Hematopoietic multipotent progenitor cell treated with erythropoietin and hydrocortisone succinate and interleukin-3 and kit ligand, for 4 days (in vitro differentiated cells): ENCODE data around the gene SLC5A12.

Experiments used
- DNase-seq: peaks from one replicate; pipeline ENCODE4 v3.0.0-alpha.2; 2015

SLC5A12 gene, protein sequence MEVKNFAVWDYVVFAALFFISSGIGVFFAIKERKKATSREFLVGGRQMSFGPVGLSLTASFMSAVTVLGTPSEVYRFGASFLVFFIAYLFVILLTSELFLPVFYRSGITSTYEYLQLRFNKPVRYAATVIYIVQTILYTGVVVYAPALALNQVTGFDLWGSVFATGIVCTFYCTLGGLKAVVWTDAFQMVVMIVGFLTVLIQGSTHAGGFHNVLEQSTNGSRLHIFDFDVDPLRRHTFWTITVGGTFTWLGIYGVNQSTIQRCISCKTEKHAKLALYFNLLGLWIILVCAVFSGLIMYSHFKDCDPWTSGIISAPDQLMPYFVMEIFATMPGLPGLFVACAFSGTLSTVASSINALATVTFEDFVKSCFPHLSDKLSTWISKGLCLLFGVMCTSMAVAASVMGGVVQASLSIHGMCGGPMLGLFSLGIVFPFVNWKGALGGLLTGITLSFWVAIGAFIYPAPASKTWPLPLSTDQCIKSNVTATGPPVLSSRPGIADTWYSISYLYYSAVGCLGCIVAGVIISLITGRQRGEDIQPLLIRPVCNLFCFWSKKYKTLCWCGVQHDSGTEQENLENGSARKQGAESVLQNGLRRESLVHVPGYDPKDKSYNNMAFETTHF

DNA sequence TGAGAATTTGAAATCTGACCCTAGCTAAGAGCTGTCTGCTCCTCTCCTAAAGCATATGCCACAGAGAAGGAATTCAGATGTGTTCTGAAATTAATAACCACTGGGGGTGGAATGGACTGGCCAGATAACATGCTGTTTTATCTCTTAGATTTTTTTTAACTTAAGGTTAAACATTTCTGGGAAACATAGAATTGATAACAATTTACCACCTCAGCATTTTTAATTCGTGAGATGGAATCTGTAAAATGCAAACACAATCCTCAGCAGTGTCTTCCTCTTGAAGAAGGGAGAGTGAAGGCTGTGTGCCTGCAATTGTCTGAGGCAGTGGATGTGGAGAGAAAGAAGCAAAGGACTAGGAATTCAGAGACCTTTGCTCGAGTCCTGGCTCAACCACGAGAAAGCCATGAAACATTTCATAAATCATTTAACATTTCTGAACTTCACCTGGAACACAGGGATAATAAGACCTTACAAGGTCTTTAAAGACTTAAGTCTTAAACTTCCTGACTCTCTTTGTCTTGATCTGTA is at the start of gene SLC5A12:
SLC5A12 (minus strand) TSS at position 113 of the 528 bp plus-strand sequence. CDS start 346 bp downstream, outside the sequence.
- no peak for DNase-seq

DNA sequence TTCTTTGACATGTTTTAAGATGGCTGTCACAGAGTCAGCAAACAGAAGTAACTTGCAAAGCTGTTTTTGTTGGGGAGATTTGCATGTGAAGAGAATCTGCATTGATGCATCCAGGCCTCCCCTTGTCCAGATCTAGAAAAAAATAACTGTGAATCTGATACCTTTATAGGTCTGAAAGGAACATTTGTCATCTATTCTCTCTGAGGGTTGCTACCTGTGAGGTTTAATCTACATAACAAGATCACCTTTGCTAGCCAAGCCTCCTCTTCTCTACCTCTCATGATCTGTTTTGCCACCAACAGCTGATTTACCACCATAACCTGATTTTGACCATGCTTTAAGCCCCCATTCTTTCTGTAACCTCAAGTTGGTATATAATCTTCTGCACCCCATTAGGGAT is 47.2 kb upstream of the SLC5A12 start:
- DNase-seq: no peak

DNA sequence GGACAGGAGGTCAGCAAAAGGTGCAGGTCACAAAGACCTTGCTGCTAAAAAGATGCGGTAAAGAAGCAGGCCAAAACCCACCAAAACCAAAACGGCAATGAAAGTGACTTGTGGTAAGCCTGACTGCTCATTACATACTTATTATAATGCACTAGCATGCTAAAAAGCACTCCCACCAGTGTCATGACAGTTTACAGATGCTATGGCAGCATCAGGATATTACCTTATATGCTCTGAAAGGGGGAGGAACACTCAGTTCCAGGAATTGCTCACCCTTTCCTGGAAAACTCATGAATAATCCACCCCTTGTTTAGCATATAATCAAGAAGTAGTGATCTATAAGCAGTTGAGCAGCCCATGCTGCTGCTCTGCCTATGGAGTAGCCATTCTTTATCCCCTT is 45.2 kb upstream of the SLC5A12 start:
- DNase-seq: no peak

DNA sequence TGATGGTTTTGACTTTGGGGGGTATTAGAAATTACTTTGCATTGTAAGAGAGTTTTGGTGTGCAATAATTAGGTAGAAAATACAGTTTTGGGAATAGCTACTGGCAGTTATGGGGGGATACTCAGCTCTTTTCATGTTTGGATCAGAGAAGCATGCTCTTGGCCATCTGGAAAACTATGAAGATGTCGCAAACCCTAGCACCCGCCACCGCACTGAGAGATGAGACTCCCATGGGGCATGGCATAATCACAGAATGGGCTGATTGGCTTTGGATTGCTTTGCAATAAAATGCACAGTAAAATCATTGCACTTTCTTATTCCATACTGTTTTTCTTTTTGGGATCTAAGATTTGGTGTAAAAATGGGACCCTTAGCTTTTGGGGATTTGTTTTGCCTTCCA is 43.5 kb upstream of the SLC5A12 start:
- DNase-seq: no peak

DNA sequence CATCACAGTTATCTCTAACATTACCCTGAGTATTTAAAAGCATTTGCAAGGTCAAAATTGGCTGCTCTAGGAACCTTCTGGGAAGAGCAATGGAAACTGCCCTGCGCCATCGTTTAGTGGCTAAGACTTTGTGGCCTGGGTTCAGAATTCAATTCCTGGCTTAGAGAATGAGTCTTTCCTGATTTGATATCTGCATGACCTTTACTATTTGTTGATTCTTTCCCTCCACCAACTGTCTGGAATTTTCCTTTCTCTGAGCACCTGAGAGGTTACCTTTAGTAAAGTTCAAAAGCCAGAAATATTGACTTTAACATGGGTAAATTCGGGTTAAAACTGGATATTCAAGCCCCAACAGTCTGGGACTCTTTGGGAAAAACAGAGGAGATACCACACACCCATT is 43.0 kb upstream of the SLC5A12 start:
- DNase-seq: no peak

DNA sequence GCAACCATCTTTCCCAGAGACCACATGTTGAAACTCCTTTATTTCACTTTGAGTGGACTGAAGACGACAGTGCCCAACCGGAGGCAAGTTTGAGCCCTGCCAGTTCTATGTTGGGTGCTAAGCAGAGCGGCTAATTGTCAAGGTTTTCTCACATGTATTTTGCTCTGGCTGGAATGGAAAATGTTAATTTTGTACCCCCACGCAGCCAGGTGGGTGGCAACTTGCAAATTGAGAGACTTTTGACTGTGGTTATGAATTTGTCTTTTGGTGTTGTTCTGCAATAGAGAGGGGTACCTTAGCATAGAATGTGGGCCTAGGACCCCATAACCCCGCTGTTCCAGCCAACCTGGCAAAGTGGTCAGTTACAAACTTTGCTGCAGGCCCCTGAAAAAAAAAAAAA is 42.5 kb upstream of the SLC5A12 start:
- no peak for DNase-seq

DNA sequence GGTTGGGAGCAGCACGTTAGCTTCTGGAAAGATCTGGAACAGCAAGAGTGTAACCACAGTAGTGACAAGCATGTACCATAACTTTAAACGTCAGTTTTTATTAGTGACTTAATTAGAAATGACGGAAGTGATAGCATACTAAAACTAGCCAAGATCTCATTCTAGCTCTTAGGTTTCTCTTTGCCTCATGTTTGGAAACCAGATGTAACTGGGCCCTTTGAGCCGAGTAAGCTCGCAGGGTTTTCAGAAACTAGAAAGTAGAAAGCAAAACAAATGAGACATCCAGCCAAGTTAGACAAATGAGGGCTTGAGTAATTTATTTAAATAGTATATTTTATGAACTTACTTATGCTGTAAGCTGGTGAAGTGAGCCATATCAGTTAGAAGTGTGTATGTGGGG is 40.2 kb upstream of the SLC5A12 start:
- DNase-seq: no peak

DNA sequence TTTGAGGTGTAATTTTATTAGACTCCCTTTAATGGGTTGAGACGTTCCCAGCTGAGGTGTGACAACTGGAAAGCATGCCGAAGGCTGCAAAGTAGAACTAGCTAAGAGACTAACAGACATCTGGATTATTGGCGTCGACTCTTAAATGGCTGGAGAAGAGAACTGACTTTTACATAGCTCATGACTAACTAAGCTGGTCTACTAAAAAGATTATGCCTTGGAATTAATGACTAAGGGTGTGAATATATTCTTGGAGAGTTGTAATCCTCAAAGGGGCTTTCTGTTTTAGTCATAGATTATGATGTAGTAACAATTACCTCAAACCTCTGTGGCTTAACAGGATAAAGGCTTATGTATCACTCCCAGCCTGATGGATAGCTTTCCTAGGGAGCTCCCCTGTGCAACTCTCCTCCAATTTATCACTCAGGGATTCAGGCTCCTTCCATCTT is 39.5 kb upstream of the SLC5A12 start:
- no peak for DNase-seq

DNA sequence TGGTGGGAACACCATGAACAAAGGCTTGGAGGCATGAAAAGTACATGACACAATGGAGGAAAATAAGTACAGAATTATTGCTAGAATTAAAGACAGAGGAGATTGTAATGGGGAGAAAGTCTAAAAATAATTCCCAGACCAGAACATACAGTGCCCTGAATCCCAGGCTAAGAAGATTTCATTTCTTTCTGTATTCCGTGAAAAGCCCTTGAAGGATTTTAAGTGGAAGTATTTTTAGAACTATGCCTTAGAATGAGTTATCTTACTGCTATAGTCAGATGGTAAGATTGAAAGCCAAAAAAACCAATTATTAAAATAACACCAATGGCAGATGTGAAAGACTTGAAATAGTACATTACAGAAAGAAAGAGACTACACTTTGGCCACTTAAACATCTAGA is 36.1 kb upstream of the SLC5A12 start:
- DNase-seq: no peak

DNA sequence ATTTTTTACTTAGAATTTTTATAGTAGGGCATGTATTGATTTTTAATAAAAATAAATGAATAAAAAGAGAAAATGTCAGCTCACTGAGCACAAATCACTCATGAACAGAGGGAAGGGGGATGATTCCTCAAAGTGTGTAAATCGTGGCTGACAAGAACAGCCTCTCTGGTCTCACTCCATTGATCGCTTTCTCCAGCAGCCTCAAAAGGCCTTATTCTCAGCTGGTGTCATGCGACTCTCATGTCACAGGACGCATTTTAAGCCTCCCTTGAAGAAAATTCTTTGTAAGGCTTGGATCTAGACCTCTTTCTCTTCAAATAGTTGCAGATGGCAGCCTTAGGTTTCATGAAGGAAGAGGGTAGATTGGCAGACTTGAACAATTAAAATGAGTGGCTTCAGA is 33.9 kb upstream of the SLC5A12 start:
- DNase-seq: no peak

DNA sequence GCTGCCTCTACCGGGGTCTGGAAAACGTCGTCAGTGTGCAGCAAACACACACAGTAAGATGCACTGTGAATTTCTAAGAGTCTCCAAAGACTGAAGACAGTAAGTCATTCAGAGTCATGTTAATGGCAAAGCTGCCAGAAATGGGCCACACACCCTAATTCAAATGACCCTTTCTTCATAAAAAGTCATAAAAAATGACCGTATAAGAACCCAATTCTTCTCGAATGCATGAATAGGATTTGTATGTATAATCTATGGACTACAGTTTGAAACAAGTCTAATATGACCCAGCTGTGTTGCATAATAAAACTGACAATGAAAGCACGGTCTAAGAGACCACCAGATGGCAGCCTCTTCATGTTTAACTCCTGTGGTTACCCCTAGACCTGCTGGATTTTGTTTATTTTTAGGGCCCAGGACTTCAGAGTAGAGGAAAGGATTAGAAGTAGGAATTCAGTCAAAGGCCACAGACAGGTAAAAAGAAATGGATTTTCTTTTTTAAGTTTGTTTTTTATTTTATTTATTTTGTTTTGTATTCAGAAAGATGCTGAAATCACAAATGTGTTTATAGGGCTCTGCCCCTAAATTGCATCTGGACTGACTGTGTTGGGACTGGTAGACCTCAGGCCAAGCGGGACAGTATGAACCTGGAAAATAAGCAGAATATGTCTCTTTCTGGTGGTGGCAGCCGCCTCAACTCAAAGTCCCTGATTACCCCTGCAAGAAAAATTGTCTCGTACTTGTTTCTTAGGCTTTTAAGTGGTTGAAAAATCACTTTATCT is 32.1 kb upstream of the SLC5A12 start:
- DNase-seq: peak; percentile 65

DNA sequence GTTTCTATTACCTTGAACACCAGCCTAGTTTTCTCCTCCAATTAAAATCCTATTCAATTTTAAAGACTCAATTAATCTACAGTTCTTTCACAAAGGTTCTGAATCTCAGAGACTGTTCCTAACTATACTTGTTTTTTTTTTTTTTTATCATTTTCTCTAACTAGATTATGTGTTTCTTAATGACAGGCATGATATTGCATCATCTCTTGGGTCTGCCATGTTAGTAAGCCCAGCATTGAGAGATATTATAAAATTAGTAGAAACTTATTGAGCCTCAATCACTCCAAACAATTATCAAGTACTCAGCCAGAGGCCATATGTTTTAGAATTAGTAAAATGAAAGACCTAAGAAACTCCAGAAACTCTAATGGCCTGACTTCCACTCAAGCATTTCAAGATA is 28.1 kb upstream of the SLC5A12 start:
- no peak for DNase-seq

DNA sequence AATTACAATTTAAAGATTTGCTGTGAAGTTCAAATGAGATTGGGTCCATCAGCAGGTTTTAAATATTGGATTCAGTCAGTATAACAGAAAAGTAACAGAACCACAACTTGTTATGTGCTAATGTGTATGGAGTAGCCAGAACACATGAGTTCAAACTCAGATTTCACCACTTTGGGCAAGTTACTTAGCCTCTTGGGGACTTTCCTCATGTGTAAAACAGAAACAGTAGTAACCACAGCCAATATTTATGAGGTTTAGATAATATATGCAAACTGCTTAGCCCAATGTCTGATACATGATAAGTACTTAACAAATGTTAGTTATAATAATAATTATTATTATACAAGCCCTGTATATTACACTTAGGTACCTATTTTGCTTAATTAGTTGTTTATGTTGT is 21.8 kb upstream of the SLC5A12 start:
- DNase-seq: no peak

DNA sequence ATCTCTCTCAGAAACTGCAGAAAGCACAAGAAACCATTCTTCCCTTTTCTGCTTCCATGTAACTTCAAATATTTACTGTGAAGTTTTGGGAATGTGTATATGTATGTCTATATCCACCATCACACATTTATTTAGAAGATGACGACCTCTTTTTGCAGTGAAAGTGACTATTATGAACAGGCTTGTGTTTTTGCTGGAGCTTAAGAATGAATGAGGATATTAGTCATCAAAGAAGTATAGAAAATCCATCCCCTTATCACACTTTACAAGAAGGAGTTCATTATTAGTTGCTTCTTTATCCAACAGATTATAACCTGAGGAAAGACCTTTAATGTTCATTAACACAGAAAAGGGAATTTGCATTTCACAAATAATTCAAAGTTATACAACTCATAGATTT is 21.1 kb upstream of the SLC5A12 start:
- DNase-seq: no peak

DNA sequence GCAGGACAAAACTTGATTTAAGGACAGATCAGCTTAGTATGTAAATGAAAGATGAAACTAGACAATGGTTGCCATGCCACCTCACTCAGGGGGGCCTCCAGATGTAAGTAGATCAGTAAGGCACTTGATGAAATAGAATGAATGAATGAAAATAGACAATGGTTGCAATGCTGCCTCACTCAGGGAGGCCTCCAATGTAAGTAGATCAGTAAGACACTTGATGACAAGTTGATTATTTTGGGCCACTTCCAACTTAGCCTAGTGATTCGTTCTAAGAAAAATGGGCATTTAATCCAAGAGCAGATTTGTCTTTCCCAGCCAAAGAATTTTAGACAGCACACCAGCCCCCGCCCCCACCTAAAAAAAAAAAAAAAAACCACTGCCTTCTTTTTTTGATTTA is 19.2 kb upstream of the SLC5A12 start:
- no peak for DNase-seq

DNA sequence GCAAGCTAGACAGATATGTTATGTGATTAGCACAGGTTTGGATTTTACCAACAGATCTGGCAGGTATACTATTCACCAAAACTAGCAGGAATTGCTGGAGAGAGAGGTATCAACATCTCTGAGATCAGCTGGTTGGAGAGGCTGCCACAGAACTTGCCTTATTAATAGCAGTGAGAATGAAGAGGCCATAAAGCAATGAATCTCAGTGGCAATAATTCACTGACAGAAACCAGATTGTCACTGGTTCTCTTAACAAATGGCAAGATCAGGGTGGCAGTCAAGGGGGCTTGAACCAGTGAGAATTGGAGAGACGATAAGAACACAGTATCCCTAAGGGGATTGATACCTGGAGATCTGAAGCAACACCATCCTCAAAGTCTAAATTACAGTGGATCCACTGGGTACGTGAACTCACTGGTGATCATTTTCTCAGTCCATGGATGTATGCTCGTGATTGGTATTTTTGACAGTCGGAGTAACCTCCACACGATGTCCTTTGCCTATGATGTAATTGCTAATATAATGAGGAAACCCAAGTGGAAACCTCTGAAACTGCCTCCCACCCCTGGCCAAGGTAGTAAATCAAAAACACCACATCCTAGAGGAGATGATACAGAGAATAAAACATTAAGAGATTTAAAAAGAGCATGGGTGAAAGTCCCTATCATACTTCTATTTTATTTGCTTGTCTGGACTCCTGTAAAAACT is 17.7 kb upstream of the SLC5A12 start:
- DNase-seq: no peak

DNA sequence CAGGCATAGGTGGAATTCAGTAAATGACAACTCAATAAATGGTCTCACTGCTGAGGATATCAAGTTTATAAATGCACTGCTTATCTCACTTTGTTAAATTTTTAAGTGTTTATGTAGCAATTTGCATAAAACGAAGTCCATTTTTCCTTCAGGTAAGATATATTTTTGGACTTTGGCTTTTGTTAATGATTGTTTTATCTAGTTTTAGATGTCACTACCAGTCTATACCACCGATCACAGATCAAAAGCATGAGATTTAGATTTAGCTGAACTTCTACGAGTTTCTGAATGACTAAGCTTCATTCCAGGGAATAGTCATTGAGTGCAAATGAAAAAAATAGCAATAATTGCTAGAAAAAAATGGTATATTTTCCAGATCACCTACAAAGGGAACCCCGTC is 12.8 kb upstream of the SLC5A12 start:
- DNase-seq: no peak

DNA sequence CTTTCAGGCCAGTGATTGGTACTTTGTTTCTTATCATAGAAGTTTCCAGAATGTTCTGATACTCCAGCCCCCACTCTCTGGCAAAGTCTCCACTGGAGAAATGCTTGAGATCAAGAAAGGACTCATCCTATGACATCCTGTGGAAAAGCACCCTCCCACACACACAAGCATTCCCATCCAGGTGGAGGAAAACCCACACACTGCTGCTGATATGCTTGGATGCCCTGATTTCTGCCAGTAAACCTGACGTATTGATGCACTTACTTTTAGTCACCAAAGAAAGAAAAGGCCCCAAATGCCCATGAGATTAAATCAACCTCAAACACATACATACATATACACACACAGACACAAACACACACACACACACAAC is 9.2 kb upstream of the SLC5A12 start:
- DNase-seq: no peak

DNA sequence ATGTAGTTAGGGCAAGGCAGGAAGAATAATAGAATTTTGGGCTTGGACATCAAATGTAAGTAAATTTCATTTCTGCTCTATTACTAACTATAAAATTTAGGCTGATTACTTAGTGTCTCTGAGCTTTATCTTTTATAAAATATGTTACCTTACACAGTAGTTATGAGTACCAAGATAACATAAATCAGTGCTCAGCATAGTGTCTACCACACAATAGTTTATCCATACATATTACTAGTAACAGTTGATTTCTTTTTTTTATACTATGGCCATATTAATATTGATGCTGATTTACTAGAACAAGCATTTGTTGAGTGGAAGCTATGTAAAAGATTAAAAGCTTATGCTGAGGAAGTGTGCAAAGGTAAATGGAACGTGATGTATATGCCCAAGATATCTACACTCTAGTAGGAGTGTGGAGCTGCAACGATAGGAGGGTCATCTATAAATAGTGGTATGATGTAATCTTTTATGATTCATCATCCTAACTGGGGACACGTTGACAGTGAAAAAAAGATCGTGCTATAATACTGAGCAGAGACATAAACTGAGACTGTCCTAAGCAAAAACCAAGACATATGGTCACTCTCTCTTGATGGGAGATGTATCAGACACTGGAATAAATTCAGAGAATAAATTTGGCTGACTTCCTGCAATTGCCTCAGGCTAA is 8.7 kb upstream of the SLC5A12 start:
- no peak for DNase-seq

DNA sequence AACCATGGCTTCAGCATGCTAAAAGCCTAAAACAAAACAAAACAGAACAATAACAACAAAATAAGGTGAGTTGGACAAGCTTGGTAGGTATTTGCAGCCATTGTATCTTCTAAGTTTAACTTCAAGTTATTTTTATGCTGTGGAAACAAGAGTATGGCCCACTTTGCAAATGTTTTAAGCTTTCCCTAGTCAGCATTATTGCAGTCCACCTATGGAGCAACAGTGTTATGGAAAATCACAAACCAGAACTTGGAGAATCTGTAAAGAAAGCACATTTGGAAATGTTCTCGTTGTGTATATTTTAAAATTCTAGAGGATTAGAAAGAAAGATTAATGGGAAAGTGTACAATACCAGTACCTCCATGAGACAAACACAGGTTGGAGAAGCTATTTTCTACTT is 7.4 kb upstream of the SLC5A12 start:
- DNase-seq: no peak

DNA sequence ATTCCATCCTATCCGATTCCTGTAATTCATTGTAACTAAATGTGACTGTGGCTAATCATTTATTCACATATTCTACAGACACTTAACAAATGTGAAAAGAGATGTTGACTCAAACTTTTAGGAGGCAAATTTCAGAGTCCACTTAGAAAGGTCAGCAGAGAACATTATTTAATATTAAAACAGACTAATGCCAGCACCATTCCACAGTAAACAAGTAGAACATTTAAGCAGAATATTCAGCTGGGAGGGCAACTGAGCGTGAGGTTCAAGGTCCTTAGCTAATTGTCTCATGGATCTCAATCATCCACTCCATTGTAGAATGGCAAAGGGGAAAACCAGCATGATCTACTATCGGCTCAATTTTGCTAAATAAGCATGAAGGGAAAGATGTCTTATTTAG is 5.1 kb upstream of the SLC5A12 start:
- DNase-seq: no peak

DNA sequence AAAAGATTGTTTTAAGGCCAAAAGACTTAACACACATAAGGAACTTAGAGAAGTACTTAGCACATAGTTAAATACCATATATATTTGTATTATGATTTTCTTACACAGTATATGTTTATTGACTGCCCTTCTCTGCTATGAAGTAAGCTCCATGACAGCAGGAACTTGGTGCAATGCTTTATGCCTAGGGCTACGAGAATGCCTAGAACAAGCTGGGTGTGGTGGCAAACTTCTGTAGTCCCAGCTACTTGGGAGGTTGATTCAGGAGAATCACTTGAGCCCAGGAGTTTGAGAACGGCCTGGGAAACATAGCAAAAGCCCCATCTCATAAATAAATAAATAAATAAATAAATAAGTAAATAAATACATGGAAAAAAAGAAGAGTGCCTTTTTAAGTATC is 1.9 kb downstream of the SLC5A12 start:
- DNase-seq: no peak
